ENCODE measurements around the gene NKD1.

The NKD1 gene

GRCh38 chr16:50602531-50603205 is 54.5 kb downstream of the NKD1 start:
- no peak for DNase-seq

DNA sequence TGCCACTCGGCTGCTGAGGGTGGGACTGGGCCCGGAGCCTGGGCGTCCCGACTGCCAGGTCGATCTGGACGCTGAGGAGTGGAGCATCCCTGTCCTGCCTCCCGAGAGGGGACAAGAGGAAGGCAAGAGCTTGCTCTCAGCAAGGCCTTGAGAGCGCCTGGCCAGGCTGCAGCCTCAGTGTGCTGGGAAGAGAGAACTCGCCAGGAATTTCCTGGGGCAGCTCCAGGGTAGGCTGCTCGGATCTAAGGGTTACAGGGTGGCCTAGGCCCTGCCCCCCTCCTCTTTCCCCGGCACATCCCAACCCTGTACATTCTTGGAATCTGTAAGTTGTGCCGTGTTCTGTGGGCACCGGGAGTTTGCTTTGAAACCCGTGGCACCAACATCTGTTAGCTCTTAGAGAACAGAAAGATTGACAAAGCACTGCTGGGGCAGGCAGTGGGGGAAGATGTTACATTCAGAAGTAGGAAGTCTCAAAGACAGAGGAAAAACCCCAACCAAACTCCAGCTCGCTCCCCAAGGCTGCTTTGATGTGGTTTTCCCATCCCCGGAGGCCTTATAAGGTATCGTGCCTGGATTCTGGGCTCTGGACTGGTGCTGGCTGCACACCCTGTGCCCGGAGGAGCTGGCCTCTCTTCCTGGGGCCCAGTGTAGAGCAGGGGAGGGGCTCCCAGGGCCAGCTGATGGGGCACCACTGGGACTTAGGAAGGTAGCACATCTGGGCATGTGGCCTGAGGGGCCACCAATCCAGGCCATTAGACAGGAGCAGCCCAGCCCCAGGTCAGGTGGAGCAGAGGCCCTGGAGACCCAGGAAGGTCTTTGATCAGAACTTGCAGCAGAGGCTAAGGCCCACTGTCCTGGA is 55.2 kb downstream of the NKD1 start:
- DNase-seq, result no peak

DNA sequence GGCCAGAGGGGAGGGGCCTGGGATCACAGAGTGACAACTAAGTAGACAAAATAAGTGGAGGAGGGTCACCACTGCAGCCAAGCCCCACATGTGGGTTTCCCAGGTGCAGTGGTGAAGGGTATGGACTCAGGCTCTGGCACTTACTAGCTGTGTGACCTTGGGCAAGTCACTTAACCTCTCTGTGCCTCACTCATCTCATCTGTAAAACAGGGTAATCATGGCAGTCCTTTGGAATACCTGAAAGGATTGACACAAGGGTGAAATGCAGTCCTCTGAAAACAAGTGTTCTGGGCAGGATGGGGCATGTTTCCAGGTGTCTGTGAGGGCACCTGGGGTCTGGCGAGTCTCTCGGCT is 55.8 kb downstream of the NKD1 start:
- DNase-seq, result no peak

DNA sequence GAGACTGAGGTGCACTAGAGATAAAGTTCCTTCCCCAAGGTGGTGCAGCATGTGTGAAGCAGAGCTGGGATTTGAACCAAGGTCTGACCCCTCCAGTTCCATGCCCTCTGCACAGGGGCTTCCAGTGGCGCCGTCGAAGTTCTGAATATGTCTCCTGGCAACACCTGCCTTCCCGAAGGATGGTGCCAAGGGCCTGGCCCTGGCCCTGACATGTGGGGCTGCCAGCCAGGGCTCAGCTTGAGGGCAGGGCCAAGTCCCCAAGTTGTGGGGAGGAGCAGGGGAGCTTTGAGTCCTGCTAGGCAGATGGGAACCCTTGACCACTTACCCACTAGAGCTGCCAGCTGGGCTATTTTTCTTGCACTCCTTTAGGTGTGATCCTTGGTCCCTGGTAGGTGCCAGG is 56.4 kb downstream of the NKD1 start:
- DNase-seq, result no peak

DNA sequence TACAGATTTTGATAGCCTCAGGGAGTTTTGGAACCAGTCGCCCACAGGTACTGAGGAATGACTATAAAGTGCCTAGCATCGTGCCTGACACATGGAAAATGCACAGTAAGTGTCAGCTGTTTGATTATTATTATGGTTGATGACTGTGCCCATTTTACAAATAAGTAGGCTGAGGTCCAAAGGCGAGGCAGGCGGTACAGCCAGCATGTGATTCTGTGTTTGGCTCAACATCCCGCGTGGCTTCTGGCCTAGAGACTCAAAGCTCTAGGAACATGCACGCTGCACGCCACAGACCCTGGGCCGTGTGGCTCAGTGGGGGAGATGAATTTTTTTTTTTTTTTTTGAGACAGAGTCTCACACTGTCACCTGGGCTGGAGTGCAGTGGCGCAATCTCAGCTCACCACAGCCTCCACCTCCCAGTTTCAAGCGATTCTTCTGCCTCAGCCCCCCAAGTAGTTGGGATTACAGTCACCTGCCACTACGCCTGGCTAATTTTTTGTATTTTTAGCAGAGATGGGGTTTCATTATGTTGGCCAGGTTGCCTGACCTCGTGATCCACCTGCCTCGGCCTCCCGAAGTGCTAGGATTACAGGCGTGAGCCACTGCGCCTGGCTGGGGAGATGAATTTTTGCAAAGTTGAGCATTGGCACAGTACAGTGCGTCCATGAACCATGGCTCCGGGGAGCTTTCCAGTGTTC is 57.7 kb downstream of the NKD1 start:
- no peak for DNase-seq

DNA sequence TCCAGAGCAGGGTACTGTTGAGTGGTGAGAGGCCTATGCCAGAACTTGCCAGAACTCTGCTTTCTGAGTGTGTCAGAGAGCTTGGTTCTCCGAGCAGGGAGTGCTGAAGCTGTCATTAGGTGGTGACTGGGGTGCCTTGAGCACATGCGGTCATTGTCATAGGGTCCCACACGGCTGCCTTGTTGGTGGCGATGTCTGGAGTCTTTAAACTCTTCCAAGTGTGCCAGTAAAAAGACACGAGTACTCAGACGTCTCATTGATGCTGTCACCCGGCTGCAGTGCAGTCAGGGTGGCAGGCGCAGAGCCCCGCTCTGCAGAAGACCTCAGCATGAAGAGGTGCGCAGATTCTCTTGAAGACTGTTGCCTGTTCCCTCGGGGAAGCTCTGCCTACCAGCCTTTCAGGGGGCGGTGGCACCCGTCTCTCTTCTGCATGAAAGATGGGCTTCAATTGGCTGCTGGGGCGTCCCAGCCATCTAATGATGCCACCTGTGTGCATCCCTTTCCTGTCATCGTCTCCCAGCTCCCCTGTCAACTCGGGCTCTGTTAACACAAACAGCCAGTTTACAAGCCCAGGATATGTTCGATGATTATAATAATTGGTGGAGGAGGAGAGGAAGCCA is 58.3 kb downstream of the NKD1 start:
- no peak for DNase-seq

GRCh38 chr16:50607051-50607431 is 58.8 kb downstream of the NKD1 start:
- no peak for DNase-seq

DNA sequence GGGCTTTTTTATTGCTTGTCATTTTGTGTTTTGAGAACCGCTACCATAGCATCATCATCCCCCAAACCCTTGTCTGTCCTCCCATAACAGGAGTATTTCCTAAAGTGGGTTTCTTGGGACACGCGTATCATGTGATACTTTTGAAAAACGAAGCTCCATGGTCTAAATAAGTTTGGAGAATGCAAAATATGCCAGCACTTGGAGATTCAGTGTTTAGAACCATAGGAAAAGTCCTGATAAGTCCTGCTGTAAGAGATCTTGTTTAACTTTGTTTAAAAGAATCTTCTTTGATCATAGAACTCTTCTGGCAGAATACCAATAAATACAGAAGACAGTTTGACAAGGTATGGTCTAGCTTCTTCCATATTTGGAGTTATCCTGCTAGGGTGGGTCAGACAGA is 59.3 kb downstream of the NKD1 start:
- DNase-seq, result no peak

GRCh38 chr16:50607970-50608557 is 59.9 kb downstream of the NKD1 start:
- no peak for DNase-seq

GRCh38 chr16:50609049-50609448 is 60.9 kb downstream of the NKD1 start:
- no peak for DNase-seq

DNA sequence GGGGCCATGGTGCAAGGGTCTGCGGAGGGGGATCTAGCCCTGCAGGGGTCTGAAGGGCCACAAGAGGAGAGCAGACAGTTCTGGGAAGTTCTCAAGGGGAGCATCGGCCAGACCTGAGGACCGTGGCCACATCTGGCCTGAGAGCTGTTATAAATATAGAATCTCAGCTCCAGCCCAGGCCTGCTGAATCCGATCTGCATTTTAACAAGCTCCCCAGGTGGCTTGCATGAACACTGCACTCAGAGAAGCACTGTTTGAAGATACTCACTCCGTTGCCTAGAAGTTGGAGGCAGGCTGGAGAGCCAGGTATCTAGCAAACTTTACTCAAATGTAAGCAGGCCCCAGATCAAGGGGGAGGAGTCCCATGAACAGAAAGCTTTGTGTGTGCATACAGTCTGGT is 61.3 kb downstream of the NKD1 start:
- no peak for DNase-seq

- no peak for DNase-seq
These were observed 62.4 kb downstream of the NKD1 start for GRCh38 chr16:50610331-50611262.

- peak; percentile 80 for DNase-seq
These were observed 63.2 kb downstream of the NKD1 start for GRCh38 chr16:50611332-50611934.

GRCh38 chr16:50611995-50612848 is 64.0 kb downstream of the NKD1 start:
- DNase-seq, result no peak

GRCh38 chr16:50612849-50613198 is 64.6 kb downstream of the NKD1 start:
- DNase-seq, result no peak

DNA sequence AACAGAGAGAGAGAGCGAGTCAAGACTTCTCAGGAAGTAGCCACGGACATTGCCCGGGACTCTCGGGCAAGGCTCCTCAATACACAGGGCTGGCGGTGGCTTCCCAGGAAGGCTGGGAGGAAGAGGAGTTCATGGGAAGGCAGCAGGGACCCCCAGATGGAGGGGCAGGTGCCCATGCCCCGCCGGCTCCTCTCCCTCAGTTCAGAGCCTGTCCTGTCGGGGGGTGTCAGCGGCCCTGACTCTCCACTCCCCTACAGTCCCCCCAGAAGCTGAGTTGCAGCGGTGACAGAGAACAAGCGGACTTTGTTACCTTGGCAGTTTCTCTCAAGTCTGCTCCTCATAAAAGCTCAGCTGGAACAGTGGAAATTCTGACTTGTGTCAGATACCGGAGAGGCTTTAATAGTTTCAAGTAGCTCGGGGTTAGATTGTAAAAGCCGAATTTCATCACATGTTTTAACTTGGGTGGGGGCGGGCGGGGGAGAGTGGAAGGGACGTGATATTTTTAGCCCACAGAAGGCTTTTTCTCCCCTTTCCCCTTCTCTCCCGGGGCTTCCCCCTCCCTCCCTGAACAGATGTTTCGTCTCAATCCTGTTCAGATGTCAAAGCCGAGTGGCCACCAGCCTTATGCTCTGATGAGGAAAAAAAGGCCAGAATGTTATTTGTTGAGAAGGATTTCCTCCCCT is 65.2 kb downstream of the NKD1 start:
- DNase-seq, result peak; percentile 16

GRCh38 chr16:50613964-50614474 is 65.8 kb downstream of the NKD1 start:
- no peak for DNase-seq

- no peak for DNase-seq
These were observed 66.9 kb downstream of the NKD1 start for GRCh38 chr16:50614955-50615724.

GRCh38 chr16:50615891-50616290 is 67.7 kb downstream of the NKD1 start:
- DNase-seq, result no peak
